HepG2 (cell line): ENCODE data around the gene ZNF556. TPM values are rescaled to one million over a fixed set of nuclear protein-coding genes. Genes with fewer than 3 reads are reported as not detected.

ENCODE experiments used
- AKAP8 ChIP-seq: sonication (generic); formaldehyde crosslinking; IDR thresholded peaks from 2 replicates; pipeline ENCODE4 v1.5.1; 2020; ENCODE audit warnings: mild to moderate bottlenecking, missing genetic modification reagents
- ATM ChIP-seq: fragments of 450-650 bp; IDR thresholded peaks from 2 replicates; pipeline ENCODE4 v1.7.1; 2017; ENCODE audit warnings: mild to moderate bottlenecking, borderline replicate concordance
- HNF1A ChIP-seq, 2 experiments: sonication (generic) in 1 of 2; formaldehyde crosslinking in 1 of 2; IDR thresholded peaks; 2 replicates each; pipeline versions ENCODE4 v1.4.0 to v1.6.1; 2016 to 2020; ENCODE audit warnings: borderline replicate concordance in 1 of 2, low read depth in 1 of 2, mild to moderate bottlenecking in 1 of 2, missing genetic modification reagents in 1 of 2
- HNRNPUL1 ChIP-seq: fragments of 200-400 bp; formaldehyde crosslinking; IDR thresholded peaks from 2 replicates; pipeline ENCODE4 v1.6.1; 2017; ENCODE audit warnings: low read depth, mild to moderate bottlenecking, low read length, moderate library complexity
- KDM5B ChIP-seq: sonication (generic); formaldehyde crosslinking; IDR thresholded peaks from 2 replicates; pipeline ENCODE4 v1.4.0; 2020; ENCODE audit warnings: missing genetic modification reagents, mild to moderate bottlenecking, borderline replicate concordance
- KMT2B ChIP-seq: IDR thresholded peaks from 2 replicates; pipeline ENCODE4 v1.6.1; 2016; ENCODE audit warnings: missing genetic modification reagents, missing compliant biosample characterization
- MBD4 ChIP-seq: IDR thresholded peaks from 2 replicates; pipeline ENCODE4 v1.6.1; 2012; ENCODE audit warnings: low read length, inconsistent platforms, borderline replicate concordance
- MEIS2 ChIP-seq: sonication (generic); formaldehyde crosslinking; IDR thresholded peaks from 2 replicates; pipeline ENCODE4 v1.9.0; 2021; ENCODE audit warnings: mild to moderate bottlenecking, missing genetic modification reagents
- RBM22 ChIP-seq: fragments of 200-400 bp; formaldehyde crosslinking; optimal IDR thresholded peaks from 2 replicates; pipeline ENCODE3; 2017; ENCODE audit warnings: mild to moderate bottlenecking, low read length, moderate library complexity
- XBP1 ChIP-seq: sonication (generic); formaldehyde crosslinking; IDR thresholded peaks from 2 replicates; pipeline ENCODE4 v1.5.0; 2020; ENCODE audit warnings: missing genetic modification reagents
- ZFAT ChIP-seq: sonication (generic); formaldehyde crosslinking; conservative IDR thresholded peaks from 2 replicates; pipeline ENCODE4 v1.8.1; 2023; ENCODE audit warnings: missing genetic modification reagents, inconsistent platforms
- ZNF20 ChIP-seq: sonication (generic); formaldehyde crosslinking; IDR thresholded peaks from 2 replicates; pipeline ENCODE4 v1.4.0; 2020; ENCODE audit warnings: mild to moderate bottlenecking, moderate library complexity, missing genetic modification reagents
- ZNF460 ChIP-seq: sonication (generic); formaldehyde crosslinking; IDR thresholded peaks from 2 replicates; pipeline ENCODE4 v1.5.1; 2020; ENCODE audit warnings: missing genetic modification reagents, mild to moderate bottlenecking, borderline replicate concordance
- ZNF615 ChIP-seq: sonication (generic); formaldehyde crosslinking; IDR thresholded peaks from 2 replicates; pipeline ENCODE4 v1.5.0; 2020; ENCODE audit warnings: mild to moderate bottlenecking, missing genetic modification reagents, borderline replicate concordance
- polyA plus RNA-seq, 8 experiments: library from polyadenylated mRNA; depleted of rRNA in 3 of 8; stranded (reverse) in 7 of 8; unstranded in 1 of 8; fragments of >200 nt; fragmentation: Illumina TruSeq in 4 of 8; extraction: Trizol in 4 of 8; gene quantifications; 2 replicates each; pipeline versions ENCODE4 v1.2.1 to v1.2.3, GENCODE V29; 2011 to 2016; ENCODE audit warnings: low read depth in 4 of 8, missing spikeins in 1 of 8, mixed read lengths in 1 of 8; ENCODE audit not compliant: insufficient read depth in 1 of 8
- total RNA-seq, 5 experiments: library from RNA; depleted of rRNA; stranded (reverse); fragments of >200 nt; fragmentation: Illumina TruSeq; extraction: Trizol; gene quantifications; 2 replicates each; pipeline ENCODE4 v1.2.3, GENCODE V29; 2016; ENCODE audit warnings: low read depth in 1 of 5
- TF ChIP-seq, protein P1 (sequence below): IDR thresholded peaks from 2 replicates; pipeline ENCODE4 v1.6.1; 2012; ENCODE audit warnings: low read depth, low read length, improper control_type of control experiment
- TF ChIP-seq, protein P2 (sequence below): sonication (generic); formaldehyde crosslinking; IDR thresholded peaks from 2 replicates; pipeline ENCODE4 v1.9.0; 2021; ENCODE audit warnings: missing genetic modification reagents, mild to moderate bottlenecking, borderline replicate concordance
- TF ChIP-seq, protein P3 (sequence below): sonication (generic); formaldehyde crosslinking; IDR thresholded peaks from 2 replicates; pipeline ENCODE4 v1.4.0; 2020; ENCODE audit warnings: mild to moderate bottlenecking, low read depth, missing genetic modification reagents

ZNF556 gene
- total and polyA plus RNA-seq, 2 of the 13 experiments (the other 11 are each of a cell fraction or from before 2014, with no cell fraction given), result 4.2 to 28.6 TPM

GRCh38 chr19:2819540-2820111 is 47.5 kb upstream of the ZNF556 start, which contains the start of gene ZNF554 (continued):
- TF ChIP-seq HNF1A (IDR thresholded peaks at IDR 0.05; ENCODE audit: low read depth) (no peak), HNF1A (CRISPR knock-in tag; IDR thresholded peaks at IDR 0.05; ENCODE audit: borderline replicate concordance) (peak; percentile 79), XBP1 (CRISPR knock-in tag) (no peak), ZNF460 (CRISPR knock-in tag) (no peak; the same call in 1 of the 2 replicates), RBM22 (peak; percentile 31), HNRNPUL1 (peak; percentile 39; the same call in 1 of the 2 replicates), MEIS2 (CRISPR knock-in tag) (0 out of 2 replicates have a peak, but pooled peaks have one; percentile 27), AKAP8 (CRISPR knock-in tag) (no peak), ZNF20 (no peak), ZFAT (CRISPR knock-in tag) (no peak), KDM5B (CRISPR knock-in tag) (peak; percentile 78; the same call in 1 of the 2 replicates), KMT2B (CRISPR knock-in tag) (0 out of 2 replicates have a peak, but pooled peaks have one; percentile 31), MBD4 (no peak), ZNF615 (CRISPR knock-in tag) (no peak), ATM (no peak)
- TF ChIP-seq, protein P1, sequence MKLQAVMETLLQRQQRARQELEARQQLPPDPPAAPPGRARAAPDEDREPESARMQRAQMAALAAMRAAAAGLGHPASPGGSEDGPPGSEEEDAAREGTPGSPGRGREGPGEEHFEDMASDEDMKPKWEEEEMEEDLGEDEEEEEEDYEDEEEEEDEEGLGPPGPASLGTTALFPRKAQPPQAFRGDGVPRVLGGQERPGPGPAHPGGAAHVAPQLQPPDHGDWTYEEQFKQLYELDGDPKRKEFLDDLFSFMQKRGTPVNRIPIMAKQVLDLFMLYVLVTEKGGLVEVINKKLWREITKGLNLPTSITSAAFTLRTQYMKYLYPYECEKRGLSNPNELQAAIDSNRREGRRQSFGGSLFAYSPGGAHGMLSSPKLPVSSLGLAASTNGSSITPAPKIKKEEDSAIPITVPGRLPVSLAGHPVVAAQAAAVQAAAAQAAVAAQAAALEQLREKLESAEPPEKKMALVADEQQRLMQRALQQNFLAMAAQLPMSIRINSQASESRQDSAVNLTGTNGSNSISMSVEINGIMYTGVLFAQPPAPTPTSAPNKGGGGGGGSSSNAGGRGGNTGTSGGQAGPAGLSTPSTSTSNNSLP, result no peak
- TF ChIP-seq, protein P2, sequence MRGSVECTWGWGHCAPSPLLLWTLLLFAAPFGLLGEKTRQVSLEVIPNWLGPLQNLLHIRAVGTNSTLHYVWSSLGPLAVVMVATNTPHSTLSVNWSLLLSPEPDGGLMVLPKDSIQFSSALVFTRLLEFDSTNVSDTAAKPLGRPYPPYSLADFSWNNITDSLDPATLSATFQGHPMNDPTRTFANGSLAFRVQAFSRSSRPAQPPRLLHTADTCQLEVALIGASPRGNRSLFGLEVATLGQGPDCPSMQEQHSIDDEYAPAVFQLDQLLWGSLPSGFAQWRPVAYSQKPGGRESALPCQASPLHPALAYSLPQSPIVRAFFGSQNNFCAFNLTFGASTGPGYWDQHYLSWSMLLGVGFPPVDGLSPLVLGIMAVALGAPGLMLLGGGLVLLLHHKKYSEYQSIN (CRISPR knock-in tag), result no peak
- TF ChIP-seq, protein P3, sequence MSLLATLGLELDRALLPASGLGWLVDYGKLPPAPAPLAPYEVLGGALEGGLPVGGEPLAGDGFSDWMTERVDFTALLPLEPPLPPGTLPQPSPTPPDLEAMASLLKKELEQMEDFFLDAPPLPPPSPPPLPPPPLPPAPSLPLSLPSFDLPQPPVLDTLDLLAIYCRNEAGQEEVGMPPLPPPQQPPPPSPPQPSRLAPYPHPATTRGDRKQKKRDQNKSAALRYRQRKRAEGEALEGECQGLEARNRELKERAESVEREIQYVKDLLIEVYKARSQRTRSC (CRISPR knock-in tag), result no peak
